CD8-positive, alpha-beta memory T cell (primary cell): ENCODE measurements around the gene SMPD3. TPM values are rescaled to one million over a fixed set of nuclear protein-coding genes. Genes with fewer than 3 reads are reported as not detected.

ENCODE experiments used
- CTCF ChIA-PET: fragments of 350-600 bp; sonication (Branson Sonifier 250); formaldehyde crosslinking; loops from one replicate; lab custom pipeline; 2021; ENCODE audit warnings: antibody characterized with exemption; lab: Charles Lee
- POLR2A ChIA-PET: fragments of 350-600 bp; sonication (Branson Sonifier 250); formaldehyde crosslinking; loops from one replicate; lab custom pipeline; 2021; ENCODE audit warnings: antibody characterized with exemption; lab: Charles Lee
- DNase-seq, 5 donors: peaks; one replicate each; pipeline versions ENCODE4 v3.0.0 to v3.0.0-alpha.2; 2020 to 2022; ENCODE audit warnings: mixed read lengths in 1 of 5
- H3K27ac ChIP-seq: one replicate; pipeline ENCODE4 v1.7.0; 2013; ENCODE audit warnings: low read depth, mild to moderate bottlenecking, low read length, moderate library complexity
- H3K27me3 ChIP-seq: 2 replicates; pipeline ENCODE4 v1.7.0; 2013; ENCODE audit warnings: low read length, mild to moderate bottlenecking; ENCODE audit not compliant: insufficient read depth, poor library complexity, severe bottlenecking
- H3K36me3 ChIP-seq: 2 replicates; pipeline ENCODE4 v1.7.0; 2013; ENCODE audit warnings: mild to moderate bottlenecking, low read length, moderate library complexity; ENCODE audit not compliant: insufficient read depth
- H3K4me1 ChIP-seq: 2 replicates; pipeline ENCODE4 v1.7.0; 2013; ENCODE audit warnings: mild to moderate bottlenecking, low read length, moderate library complexity; ENCODE audit not compliant: insufficient read depth
- H3K4me3 ChIP-seq: 2 replicates; pipeline ENCODE4 v1.7.0; 2013; ENCODE audit warnings: mild to moderate bottlenecking, low read length
- H3K9me3 ChIP-seq: 2 replicates; pipeline ENCODE4 v1.7.0; 2013; ENCODE audit warnings: mild to moderate bottlenecking, low read length
- H3K27ac Mint-ChIP-seq, 8 donors: one replicate each; pipeline ENCODE4 v1.8.0; 2020 to 2021; ENCODE audit warnings: mixed read lengths in 8 of 8, mild to moderate bottlenecking in 6 of 8, inconsistent platforms in 3 of 8, moderate library complexity in 3 of 8
- H3K27me3 Mint-ChIP-seq, 2 donors: one replicate each; pipeline ENCODE4 v1.8.0; 2020 to 2021; ENCODE audit warnings: mixed read lengths in 2 of 2, mild to moderate bottlenecking in 1 of 2, moderate library complexity in 1 of 2
- H3K36me3 Mint-ChIP-seq, 3 donors: one replicate each; pipeline ENCODE4 v1.8.0; 2020 to 2021; ENCODE audit warnings: mixed read lengths in 3 of 3, inconsistent platforms in 1 of 3, mild to moderate bottlenecking in 1 of 3
- H3K4me1 Mint-ChIP-seq, 3 donors: one replicate each; pipeline ENCODE4 v1.8.0; 2020 to 2021; ENCODE audit warnings: mixed read lengths in 3 of 3, inconsistent platforms in 1 of 3, mild to moderate bottlenecking in 1 of 3
- H3K4me3 Mint-ChIP-seq, 7 donors: one replicate each; pipeline ENCODE4 v1.8.0; 2020 to 2021; ENCODE audit warnings: mixed read lengths in 7 of 7, mild to moderate bottlenecking in 6 of 7, moderate library complexity in 4 of 7, inconsistent platforms in 2 of 7
- H3K9me3 Mint-ChIP-seq, 5 donors: one replicate each; pipeline ENCODE4 v1.8.0; 2020 to 2022; ENCODE audit warnings: mixed read lengths in 5 of 5, mild to moderate bottlenecking in 3 of 5, moderate library complexity in 2 of 5, inconsistent platforms in 1 of 5
- polyA plus RNA-seq: library from polyadenylated mRNA; unstranded; fragments of 300-500 nt; fragmentation: Illumina TruSeq; gene quantifications from one replicate; pipeline ENCODE4 v1.2.3, GENCODE V29; 2021
- total RNA-seq, 2 experiments: library from RNA; stranded (reverse); gene quantifications; one replicate each; pipeline ENCODE4 v1.2.3, GENCODE V29; 2021

The SMPD3 gene
- total and polyA plus RNA-seq, 3 experiments from 2014 or later, result 0.15 to 1.6 (median 0.22) TPM

- POLR2A ChIA-PET, result no interaction called here
- Mint-ChIP-seq H3K27ac (peak overlapping the region in 3 of 8 donors; percentile 35 to 95 (median 50)), H3K9me3 (no peaks in the 10 kb centered on the region), H3K27me3 (no peaks in the 10 kb centered on the region), H3K36me3 (peaks cover 0 to 2% (median 0%) of the 10 kb centered on the region in 3 donors), H3K4me1 (peaks cover 41 to 57% (median 42%) of the 10 kb centered on the region in 3 donors), H3K4me3 (no peak overlapping the region)
- CTCF ChIA-PET, result interaction anchor here (1.0 to 4.9 kb wide), 2 partner anchors 14 to 24 kb away, joined by 3 to 24 read pairs; no protein-coding TSS in a partner anchor
- H3K9me3 ChIP-seq, result no peaks in the 10 kb centered on the region
- H3K4me3 ChIP-seq, result no peak overlapping the region
- H3K27ac ChIP-seq, result no peak overlapping the region
- no peaks in the 10 kb centered on the region for H3K36me3 ChIP-seq
- no peaks in the 10 kb centered on the region for H3K27me3 ChIP-seq
- peaks cover 84% of the 10 kb centered on the region for H3K4me1 ChIP-seq
- no peak for DNase-seq
Observed at GRCh38 chr16:68420366-68420942, 27.9 kb downstream of the SMPD3 start.

GRCh38 chr16:68417711-68418301, 30.5 kb downstream of the SMPD3 start:
- peaks cover 47 to 67% (median 49%) of the 10 kb centered on the region in 3 donors for H3K4me1 Mint-ChIP-seq
- H3K4me3 ChIP-seq, result peak overlapping the region; percentile 21
- H3K9me3 Mint-ChIP-seq, result no peaks in the 10 kb centered on the region
- DNase-seq, result peak; percentile 49 to 88 (median 79)
- CTCF ChIA-PET, result interaction anchor here (1.0 to 4.9 kb wide), 10 partner anchors 12 to 110 kb away, joined by 3 to 24 read pairs (median 4); no protein-coding TSS in a partner anchor
- peaks cover 69% of the 10 kb centered on the region for H3K4me1 ChIP-seq
- peak overlapping the region; percentile 46 to 91 (median 86) for H3K4me3 Mint-ChIP-seq
- H3K9me3 ChIP-seq, result no peaks in the 10 kb centered on the region
- H3K27ac Mint-ChIP-seq, result peak overlapping the region; percentile 89 to 98 (median 95)
- POLR2A ChIA-PET, result interaction anchor here (0.6 to 1.4 kb wide), 11 partner anchors 12 to 430 kb away, joined by 3 to 7 read pairs (median 3); partner anchors contain the start of genes SLC7A6 and SMPD3
- H3K27ac ChIP-seq, result peak overlapping the region; percentile 20
- H3K36me3 Mint-ChIP-seq, result peaks cover 0 to 2% (median 0%) of the 10 kb centered on the region in 3 donors
- H3K27me3 Mint-ChIP-seq, result peaks cover 0 to 2% of the 10 kb centered on the region in 2 donors
- no peaks in the 10 kb centered on the region for H3K36me3 ChIP-seq
- no peaks in the 10 kb centered on the region for H3K27me3 ChIP-seq

- H3K4me1 Mint-ChIP-seq, result peaks cover 52 to 72% (median 60%) of the 10 kb centered on the region in 3 donors
- Histone ChIP-seq H3K9me3 (no peaks in the 10 kb centered on the region), H3K4me3 (no peak overlapping the region), H3K36me3 (no peaks in the 10 kb centered on the region), H3K4me1 (peaks cover 60% of the 10 kb centered on the region), H3K27ac (peak overlapping the region; percentile 20), H3K27me3 (no peaks in the 10 kb centered on the region)
- DNase-seq, result no peak
- H3K27me3 Mint-ChIP-seq, result peaks cover 0 to 2% of the 10 kb centered on the region in 2 donors
- ChIA-PET POLR2A (interaction anchor here (1.4 kb wide), 1 partner anchor 55 kb away, joined by 6 read pairs; no protein-coding TSS in a partner anchor), CTCF (interaction anchor here (0.7 to 4.9 kb wide), 5 partner anchors 20 to 113 kb away, joined by 3 to 24 read pairs (median 5); no protein-coding TSS in a partner anchor)
- H3K9me3 Mint-ChIP-seq, result no peaks in the 10 kb centered on the region
- peaks cover 0 to 2% (median 0%) of the 10 kb centered on the region in 3 donors for H3K36me3 Mint-ChIP-seq
- H3K27ac Mint-ChIP-seq, result peak overlapping the region; percentile 79 to 98 (median 94)
- peak overlapping the region in 2 of 7 donors; percentile 12 to 43 for H3K4me3 Mint-ChIP-seq
Observed at GRCh38 chr16:68416057-68417046, 32.0 kb downstream of the SMPD3 start.

GRCh38 chr16:68414581-68414980, 33.7 kb downstream of the SMPD3 start:
- H3K4me3 ChIP-seq, result no peak overlapping the region
- no peak overlapping the region for H3K27ac ChIP-seq
- no peak for DNase-seq
- Mint-ChIP-seq H3K4me3 (peak overlapping the region in 1 of 7 donors; percentile 8), H3K9me3 (no peaks in the 10 kb centered on the region), H3K4me1 (peaks cover 54 to 64% (median 64%) of the 10 kb centered on the region in 3 donors), H3K27me3 (peaks cover 0 to 2% of the 10 kb centered on the region in 2 donors), H3K27ac (peak overlapping the region; percentile 26 to 90 (median 78)), H3K36me3 (peaks cover 0 to 2% (median 0%) of the 10 kb centered on the region in 3 donors)
- CTCF ChIA-PET, result no interaction called here
- peaks cover 45% of the 10 kb centered on the region for H3K4me1 ChIP-seq
- no peaks in the 10 kb centered on the region for H3K27me3 ChIP-seq
- POLR2A ChIA-PET, result no interaction called here
- H3K9me3 ChIP-seq, result no peaks in the 10 kb centered on the region
- no peaks in the 10 kb centered on the region for H3K36me3 ChIP-seq

GRCh38 chr16:68412061-68412460, 36.2 kb downstream of the SMPD3 start:
- Mint-ChIP-seq H3K27ac (no peak overlapping the region), H3K9me3 (no peaks in the 10 kb centered on the region), H3K27me3 (peaks cover under 1 to 2% of the 10 kb centered on the region in 2 donors), H3K36me3 (peaks cover 0 to under 1% (median 0%) of the 10 kb centered on the region in 3 donors), H3K4me1 (peaks cover 30 to 39% (median 39%) of the 10 kb centered on the region in 3 donors), H3K4me3 (no peak overlapping the region)
- ChIA-PET POLR2A (no interaction called here), CTCF (interaction anchor here (1.2 kb wide), 1 partner anchor 16 kb away, joined by 5 read pairs; no protein-coding TSS in a partner anchor)
- DNase-seq, result no peak
- Histone ChIP-seq H3K4me1 (peaks cover 20% of the 10 kb centered on the region), H3K9me3 (no peaks in the 10 kb centered on the region), H3K27ac (no peak overlapping the region), H3K27me3 (peaks cover 3% of the 10 kb centered on the region), H3K4me3 (no peak overlapping the region), H3K36me3 (no peaks in the 10 kb centered on the region)

GRCh38 chr16:68411086-68411485, 37.2 kb downstream of the SMPD3 start:
- POLR2A ChIA-PET, result no interaction called here

GRCh38 chr16:68408967-68409366, 39.3 kb downstream of the SMPD3 start:
- Mint-ChIP-seq H3K27me3 (peaks cover 4 to 7% of the 10 kb centered on the region in 2 donors), H3K4me3 (no peak overlapping the region), H3K4me1 (peaks cover 8 to 18% (median 14%) of the 10 kb centered on the region in 3 donors), H3K27ac (peak overlapping the region in 1 of 8 donors; percentile 43), H3K9me3 (no peaks in the 10 kb centered on the region), H3K36me3 (peaks cover 0 to 6% (median 0%) of the 10 kb centered on the region in 3 donors)
- no peak overlapping the region for H3K27ac ChIP-seq
- ChIA-PET CTCF (interaction anchor here (0.8 kb wide), 1 partner anchor 112 kb away, joined by 3 read pairs; no protein-coding TSS in a partner anchor), POLR2A (no interaction called here)
- no peaks in the 10 kb centered on the region for H3K36me3 ChIP-seq
- no peaks in the 10 kb centered on the region for H3K9me3 ChIP-seq
- DNase-seq, result no peak
- H3K4me1 ChIP-seq, result no peaks in the 10 kb centered on the region
- H3K27me3 ChIP-seq, result peaks cover 3% of the 10 kb centered on the region
- H3K4me3 ChIP-seq, result no peak overlapping the region

More at GRCh38 chr16:68411086-68411485, 37.2 kb downstream of the SMPD3 start:
- DNase-seq, result no peak
- Mint-ChIP-seq H3K36me3 (peaks cover 0 to 6% (median 0%) of the 10 kb centered on the region in 3 donors), H3K9me3 (no peaks in the 10 kb centered on the region), H3K27me3 (peaks cover 6 to 7% of the 10 kb centered on the region in 2 donors), H3K4me3 (no peak overlapping the region), H3K4me1 (peaks cover 21 to 29% (median 29%) of the 10 kb centered on the region in 3 donors), H3K27ac (peak overlapping the region in 2 of 8 donors; percentile 38 to 43)
- CTCF ChIA-PET, result interaction anchor here (1.2 kb wide), 1 partner anchor 15 kb away, joined by 5 read pairs; no protein-coding TSS in a partner anchor
- peaks cover 3% of the 10 kb centered on the region for H3K27me3 ChIP-seq
- no peak overlapping the region for H3K27ac ChIP-seq
- H3K4me3 ChIP-seq, result no peak overlapping the region
- H3K36me3 ChIP-seq, result no peaks in the 10 kb centered on the region
- no peaks in the 10 kb centered on the region for H3K9me3 ChIP-seq
- peaks cover 10% of the 10 kb centered on the region for H3K4me1 ChIP-seq
